Stimulated activated CD4-positive, alpha-beta T cell treated with anti-CD3 and anti-CD28 coated beads, Interleukin-4, amount 100 ng/mL, for 4 hours (primary cell): ENCODE measurements around the gene ARL16.

Source experiments
- DNase-seq, 2 experiments: peaks; one replicate each; pipeline ENCODE4 v3.0.0-alpha.2; 2020

Gene ARL16

DNA sequence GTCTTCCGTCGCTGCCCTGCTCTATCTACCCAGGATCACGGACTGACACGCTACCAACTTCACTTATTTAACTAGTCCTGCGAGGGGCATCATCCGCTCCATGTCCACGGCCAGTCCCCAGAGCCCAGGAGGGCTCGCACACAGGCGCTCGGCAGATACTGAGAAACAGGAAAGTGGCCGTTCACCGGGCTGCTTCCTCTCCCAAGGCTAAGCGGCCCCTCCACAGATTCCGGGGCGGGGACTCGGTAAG is 17.6 kb downstream of the ARL16 start:
- no peak for DNase-seq

DNA sequence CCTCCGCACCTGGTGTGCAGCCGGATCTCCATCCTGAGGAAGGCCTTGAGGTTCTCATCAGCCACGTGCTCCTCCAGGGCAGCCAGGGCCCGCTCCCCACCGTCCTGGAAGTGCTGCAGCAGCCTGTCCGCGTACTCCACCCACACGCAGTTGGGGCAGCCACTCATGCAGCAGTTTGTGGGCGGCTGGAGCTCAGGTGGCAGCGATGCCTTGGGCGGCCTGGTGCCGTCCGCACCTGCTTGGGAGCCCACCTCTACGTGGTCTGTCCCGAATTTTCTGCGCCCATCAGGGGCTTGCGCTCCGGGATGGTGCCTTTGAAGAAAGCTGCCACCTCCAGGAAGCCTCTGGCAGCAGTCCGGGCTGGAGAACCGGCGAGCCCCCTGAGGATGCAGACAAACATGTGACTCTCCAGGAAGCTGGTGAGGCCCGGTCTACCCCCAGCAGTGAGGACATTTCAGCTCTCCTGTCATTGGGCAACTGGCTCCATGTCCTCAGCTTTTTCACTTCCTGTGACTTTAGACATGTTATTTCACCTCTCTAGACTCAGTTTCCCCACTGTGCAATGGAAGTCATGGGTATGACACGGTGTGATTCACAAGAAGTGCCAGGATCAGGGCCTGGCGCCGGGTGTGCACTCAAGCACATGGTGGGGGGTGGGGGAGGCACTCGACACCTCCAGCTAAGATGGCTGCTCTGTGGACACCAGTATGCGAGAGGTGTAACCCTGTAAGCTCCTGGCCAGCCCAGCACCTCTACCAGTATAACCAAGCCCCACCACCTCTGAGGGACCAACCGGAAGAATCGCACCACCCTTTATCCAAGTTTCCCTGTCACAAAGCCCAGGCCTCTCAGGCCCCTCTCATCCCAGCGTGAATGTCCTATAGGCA is 18.1 kb downstream of the ARL16 start:
- peak; percentile 62 to 71 for DNase-seq

- DNase-seq, result no peak
These were observed 19.5 kb downstream of the ARL16 start for GRCh38 chr17:81664051-81664470.

DNA sequence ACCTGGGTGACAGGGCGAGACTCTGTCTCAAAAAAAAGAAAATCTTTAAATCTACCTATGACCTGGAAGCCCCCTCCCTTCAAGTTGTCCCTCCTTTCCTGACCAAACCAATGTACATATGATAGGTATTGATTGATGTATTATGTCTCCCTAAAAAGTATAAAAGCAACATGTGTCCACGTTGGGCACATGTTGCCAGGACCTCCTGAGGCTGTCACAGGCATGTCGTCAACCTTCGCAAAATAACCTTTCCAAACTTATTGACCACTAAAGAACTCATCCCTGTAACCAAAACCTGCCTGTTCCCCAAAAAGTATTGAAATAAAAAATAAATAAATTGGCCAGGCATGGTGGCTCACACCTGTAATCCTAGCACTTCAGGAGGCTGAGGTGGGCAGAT is 21.6 kb downstream of the ARL16 start:
- no peak for DNase-seq

GRCh38 chr17:81660441-81660840 is 23.2 kb downstream of the ARL16 start:
- DNase-seq, result no peak

DNA sequence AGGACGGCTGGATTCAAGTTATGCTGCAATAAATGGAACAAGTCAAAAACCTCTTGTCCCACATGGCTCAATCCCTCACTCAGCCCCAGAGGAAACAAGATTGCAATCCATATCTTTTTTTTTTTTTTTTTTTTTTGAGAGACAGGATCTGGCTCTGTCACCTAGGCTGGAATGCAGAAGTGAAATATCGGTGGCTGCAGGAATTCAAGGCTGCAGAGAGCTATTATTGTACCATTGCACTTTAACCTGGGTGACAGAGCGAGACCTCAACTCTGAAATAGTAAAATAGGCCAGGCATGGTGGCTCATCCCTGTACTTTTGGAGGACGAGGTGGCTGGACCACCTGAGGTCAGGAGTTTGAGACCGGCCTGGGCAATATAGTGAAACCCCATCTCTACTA is 24.6 kb downstream of the ARL16 start:
- no peak for DNase-seq

DNA sequence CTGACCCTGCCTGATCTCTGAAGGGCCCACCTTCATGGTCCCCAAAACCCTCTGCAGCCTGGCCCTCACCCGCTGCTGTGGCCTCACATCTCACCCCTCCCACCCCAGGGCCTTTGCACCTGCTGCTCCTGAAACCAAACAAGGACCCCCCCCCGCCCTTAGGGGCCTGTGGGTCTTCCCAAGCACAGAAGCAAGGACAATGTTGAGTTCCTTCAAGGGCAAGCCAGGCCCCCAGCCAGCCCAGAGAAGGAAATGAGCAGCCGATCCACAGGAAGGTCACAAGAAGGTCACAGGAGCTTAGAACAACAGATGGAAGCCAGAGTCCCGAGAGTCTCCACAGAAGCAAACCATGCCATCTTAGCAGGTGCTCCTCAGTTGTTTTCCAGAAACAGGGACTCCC is 26.8 kb downstream of the ARL16 start:
- DNase-seq, result no peak

GRCh38 chr17:81656118-81656743 is 27.4 kb downstream of the ARL16 start, which contains the start of gene PDE6G:
TSS of gene PDE6G (minus strand) at chr17:81656542. CDS start at chr17:81653305, 3,237 bp downstream.
- no peak for DNase-seq

GRCh38 chr17:81655378-81656117 is 28.0 kb downstream of the ARL16 start:
- no peak for DNase-seq

DNA sequence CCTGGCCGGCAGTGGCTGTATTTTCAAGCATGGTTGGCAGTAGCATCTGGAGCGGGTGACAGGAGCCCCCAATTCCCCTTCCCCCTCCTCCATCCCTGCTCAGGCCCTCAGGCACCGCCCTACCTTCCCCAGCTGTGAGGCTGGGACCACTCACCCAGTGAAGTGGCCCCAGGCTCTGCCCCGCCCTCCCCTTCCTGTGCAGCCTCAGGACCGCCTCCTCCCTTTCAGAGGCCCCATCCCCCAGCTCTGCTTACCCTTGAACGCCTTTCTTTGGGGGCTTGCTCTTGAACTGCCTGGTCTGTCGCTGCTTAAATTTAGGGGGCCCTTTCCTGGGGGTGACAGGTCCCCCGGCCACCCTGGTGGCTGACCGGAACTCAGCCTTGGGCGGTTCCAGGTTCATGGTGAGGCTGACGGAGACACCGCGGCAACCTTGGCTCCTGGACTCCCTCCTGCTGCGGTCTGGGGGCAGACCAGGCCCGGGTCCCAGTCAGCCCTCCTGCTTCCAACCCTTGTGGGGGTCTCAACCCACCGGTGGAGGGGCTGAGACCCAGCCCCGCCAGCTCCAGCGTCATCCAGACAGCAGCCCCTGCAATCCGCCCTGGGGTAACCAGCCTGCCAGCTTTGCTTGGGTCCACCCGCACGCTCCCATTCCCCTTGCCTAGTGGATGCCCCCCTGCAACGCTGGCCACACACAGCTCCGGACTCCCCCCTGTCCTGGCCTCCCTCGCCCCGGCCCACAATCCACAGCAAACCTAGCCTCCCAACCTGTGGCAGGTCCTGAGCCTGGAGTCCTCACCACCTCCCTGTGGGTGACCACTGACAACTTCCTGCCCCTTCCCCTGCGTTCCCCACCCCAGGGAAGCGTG is 30.5 kb downstream of the ARL16 start:
- no peak for DNase-seq

- no peak for DNase-seq
These were observed 31.9 kb downstream of the ARL16 start for GRCh38 chr17:81651692-81652091.

GRCh38 chr17:81650951-81651350 is 32.6 kb downstream of the ARL16 start:
- no peak for DNase-seq

- DNase-seq, result no peak
These were observed 34.9 kb downstream of the ARL16 start for GRCh38 chr17:81648707-81649085.

DNA sequence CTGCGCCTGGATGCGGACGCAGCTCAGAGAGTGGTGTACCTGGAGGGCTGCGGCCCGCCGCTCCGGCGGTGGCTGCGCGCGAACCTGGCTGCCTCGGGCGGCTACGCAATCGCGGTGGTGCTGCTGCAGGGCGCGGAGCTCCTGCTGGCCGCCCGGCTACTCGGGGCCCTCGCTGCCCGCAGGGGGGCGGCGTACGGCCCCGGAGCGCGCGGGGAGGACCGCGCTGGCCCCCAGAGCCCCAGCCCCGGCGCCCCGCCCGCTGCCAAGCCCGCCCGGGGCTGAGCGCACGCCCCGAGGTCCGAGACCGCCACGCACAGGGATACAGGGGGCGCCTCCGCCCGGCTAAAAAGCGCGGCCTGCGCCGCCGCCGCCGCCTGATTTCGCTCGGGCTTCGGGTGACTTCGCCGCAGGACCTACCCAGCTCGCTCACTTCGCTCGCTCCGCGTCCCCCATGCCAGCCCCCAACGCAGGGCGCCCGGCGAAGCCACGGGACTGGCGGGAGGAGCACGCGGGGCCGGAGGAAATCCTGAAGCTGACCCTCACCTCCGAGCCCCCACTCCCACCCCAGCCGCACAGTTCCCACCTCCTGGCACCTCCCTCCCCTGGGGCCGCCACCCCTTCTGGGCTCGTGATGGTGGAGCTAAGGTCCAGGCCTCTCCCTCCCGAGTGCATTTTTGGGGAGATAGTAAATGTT is 35.4 kb downstream of the ARL16 start:
- DNase-seq, result no peak

- DNase-seq, result no peak
These were observed 36.0 kb downstream of the ARL16 start for GRCh38 chr17:81647640-81648012.

DNA sequence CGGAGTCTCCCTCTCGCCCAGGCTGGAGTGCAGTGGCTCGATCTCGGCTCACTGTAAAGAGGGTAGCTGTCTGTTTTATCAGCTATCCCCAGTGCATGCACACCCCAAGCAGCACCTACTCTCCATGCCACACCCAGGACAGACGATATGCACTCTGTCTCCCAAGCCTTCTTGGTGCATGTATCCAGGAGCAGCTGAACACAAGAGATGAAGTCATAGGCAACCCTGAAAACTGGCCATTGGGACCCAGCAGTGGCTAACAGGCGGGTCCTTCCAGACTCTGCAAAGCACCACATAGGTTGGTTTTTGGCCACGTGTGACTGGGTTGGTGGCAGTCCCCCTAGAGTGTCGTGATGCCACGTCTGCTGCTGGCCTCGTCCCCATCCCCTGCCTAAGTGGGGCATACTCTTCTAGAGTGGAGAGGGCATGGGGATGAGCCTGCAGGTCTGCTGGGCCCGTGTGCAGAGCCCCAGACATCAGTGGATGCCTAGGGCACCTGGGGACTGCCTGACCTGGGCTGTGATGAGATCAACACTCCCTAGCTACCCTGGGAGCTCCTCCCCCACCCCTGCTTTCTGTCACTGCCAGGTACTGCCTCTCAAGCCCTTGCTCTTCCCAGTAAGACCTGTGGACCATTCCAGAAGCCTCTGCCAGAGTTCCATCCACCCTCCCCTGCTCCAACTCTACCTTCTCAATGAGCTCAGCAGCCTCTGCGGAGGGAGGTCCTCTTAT is 36.6 kb downstream of the ARL16 start:
- DNase-seq, result no peak

DNA sequence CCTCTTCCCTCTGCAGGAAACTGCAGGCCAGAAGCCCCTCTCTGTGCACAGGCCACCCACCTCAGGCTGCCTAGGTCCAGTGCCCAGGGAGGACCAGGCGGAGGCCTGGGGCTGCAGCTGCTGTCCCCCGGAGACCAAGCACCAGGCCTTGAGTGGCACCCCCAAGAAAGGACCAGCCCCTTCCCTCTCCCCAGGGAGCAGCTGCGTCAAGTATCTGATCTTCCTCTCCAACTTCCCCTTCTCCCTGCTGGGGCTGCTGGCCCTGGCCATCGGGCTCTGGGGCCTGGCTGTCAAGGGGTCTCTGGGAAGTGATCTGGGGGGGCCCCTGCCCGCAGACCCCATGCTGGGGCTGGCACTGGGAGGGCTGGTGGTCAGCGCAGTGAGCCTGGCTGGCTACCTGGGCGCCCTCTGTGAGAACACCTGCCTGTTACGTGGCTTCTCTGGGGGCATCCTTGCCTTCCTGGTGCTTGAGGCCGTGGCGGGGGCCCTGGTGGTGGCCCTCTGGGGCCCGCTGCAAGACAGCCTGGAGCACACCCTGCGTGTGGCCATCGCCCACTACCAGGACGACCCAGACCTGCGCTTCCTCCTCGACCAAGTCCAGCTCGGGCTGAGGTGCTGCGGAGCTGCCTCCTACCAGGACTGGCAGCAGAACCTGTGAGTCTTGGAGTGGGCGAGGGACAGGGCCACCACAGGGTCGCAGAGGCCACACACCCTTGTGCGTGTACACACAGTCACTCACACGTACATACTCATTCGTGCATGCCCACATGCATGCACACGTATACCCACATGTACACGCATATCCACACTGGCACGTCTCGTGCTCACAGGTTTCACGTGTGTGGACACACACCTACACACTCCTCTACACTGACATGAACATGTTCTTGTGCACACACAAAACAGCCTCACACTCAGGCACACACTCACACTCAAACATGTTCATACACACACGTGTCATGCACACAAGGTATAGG is 38.3 kb downstream of the ARL16 start:
- DNase-seq, result no peak

- no peak for DNase-seq
These were observed 39.1 kb downstream of the ARL16 start for GRCh38 chr17:81644496-81644895.

DNA sequence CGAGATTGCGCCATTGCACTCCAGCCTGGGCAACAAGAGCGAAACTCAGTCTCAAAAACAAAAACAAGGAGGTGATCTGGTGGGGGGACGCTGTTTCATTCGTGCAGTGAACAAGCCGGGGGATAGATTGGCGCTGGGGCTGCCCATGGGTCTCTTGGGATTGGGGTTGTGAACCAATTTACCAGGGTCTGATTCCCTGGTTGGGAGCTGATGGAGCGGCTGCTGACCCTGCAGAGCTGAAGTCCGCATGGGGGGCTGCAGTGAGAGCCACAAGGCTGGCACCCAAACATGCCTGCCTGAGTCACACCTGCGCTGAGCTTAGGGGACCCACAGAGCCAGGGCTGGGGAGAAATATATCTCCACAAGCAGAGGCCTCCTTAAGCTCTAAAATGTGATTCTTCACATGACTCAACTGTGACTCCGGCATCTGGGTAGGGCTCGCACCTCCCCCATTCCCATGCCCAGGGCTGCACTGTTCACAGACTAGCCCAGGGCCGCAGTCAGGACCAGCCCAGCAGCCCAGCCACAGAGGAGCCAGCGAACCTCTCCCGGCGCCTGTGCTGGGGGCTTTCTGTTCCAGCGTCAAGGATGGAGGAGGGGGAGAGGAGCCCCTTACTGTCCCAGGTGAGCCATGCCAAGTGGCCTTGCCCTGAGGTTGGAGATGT is 41.6 kb downstream of the ARL16 start:
- no peak for DNase-seq

DNA sequence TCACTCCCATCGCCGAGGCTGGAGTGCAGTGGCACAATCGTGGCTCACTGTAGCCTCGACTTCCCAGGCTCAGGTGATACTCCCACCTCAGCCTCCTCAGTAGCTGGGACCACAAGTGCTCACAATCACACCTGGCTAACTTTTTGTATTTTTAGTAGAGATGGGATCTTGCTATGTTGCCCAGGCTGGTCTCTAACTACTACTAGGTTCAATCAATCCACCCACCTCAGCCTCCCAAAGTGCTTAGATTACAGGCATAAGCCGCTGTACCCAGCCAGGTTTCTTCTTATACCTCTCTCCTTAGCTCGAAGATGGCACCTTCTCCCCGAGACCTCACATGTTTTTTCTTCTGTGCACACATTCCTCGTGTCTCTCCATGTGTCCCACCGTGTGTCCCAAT is 43.6 kb downstream of the ARL16 start:
- DNase-seq, result no peak
